Endodermal cell (in vitro differentiated cells): ENCODE data around the gene TACC2. TPM values are rescaled to one million over a fixed set of nuclear protein-coding genes. Genes with fewer than 3 reads are reported as not detected.

ENCODE experiments used
- DNase-seq: peaks from one replicate; pipeline ENCODE4 v3.0.0-alpha.2; 2017
- H3K27ac ChIP-seq: 2 replicates; pipeline ENCODE4 v1.5.1; 2013; ENCODE audit warnings: mild to moderate bottlenecking, low read depth, low read length, moderate library complexity
- H3K27me3 ChIP-seq: 2 replicates; pipeline ENCODE4 v1.6.1; 2013; ENCODE audit warnings: mild to moderate bottlenecking, low read length, moderate library complexity; ENCODE audit not compliant: insufficient read depth, control insufficient read depth, poor library complexity, severe bottlenecking
- H3K36me3 ChIP-seq: 2 replicates; pipeline ENCODE4 v1.7.0; 2013; ENCODE audit warnings: mild to moderate bottlenecking, low read length, moderate library complexity; ENCODE audit not compliant: control insufficient read depth, insufficient read depth
- H3K4me1 ChIP-seq: one replicate; pipeline ENCODE4 v1.7.0; 2013; ENCODE audit warnings: low read length; ENCODE audit not compliant: control insufficient read depth, insufficient read depth
- H3K4me3 ChIP-seq: 2 replicates; pipeline ENCODE4 v1.5.1; 2013; ENCODE audit warnings: mild to moderate bottlenecking, low read length, moderate library complexity
- H3K9ac ChIP-seq: 2 replicates; pipeline ENCODE4 v1.6.1; 2013; ENCODE audit warnings: mild to moderate bottlenecking, low read length, moderate library complexity; ENCODE audit not compliant: poor library complexity, severe bottlenecking; ENCODE audit errors: extremely low read depth
- H3K9me3 ChIP-seq: 2 replicates; pipeline ENCODE4 v1.6.1; 2013; ENCODE audit warnings: mild to moderate bottlenecking, low read length, moderate library complexity; ENCODE audit not compliant: control insufficient read depth
- H3K27ac Mint-ChIP-seq: 2 replicates; pipeline ENCODE4 v1.8.0; 2020; ENCODE audit warnings: mixed read lengths
- H3K27me3 Mint-ChIP-seq: 2 replicates; pipeline ENCODE4 v1.8.0; 2021; ENCODE audit warnings: mild to moderate bottlenecking, mixed read lengths; ENCODE audit not compliant: insufficient read depth
- H3K36me3 Mint-ChIP-seq: 2 replicates; pipeline ENCODE4 v1.8.0; 2020; ENCODE audit warnings: low read depth, mixed read lengths
- H3K4me1 Mint-ChIP-seq: 2 replicates; pipeline ENCODE4 v1.8.0; 2020; ENCODE audit warnings: mixed read lengths
- H3K4me3 Mint-ChIP-seq: 2 replicates; pipeline ENCODE4 v1.8.0; 2020; ENCODE audit warnings: mild to moderate bottlenecking, moderate library complexity, mixed read lengths
- H3K9me3 Mint-ChIP-seq: 2 replicates; pipeline ENCODE4 v1.8.0; 2020; ENCODE audit warnings: mild to moderate bottlenecking, mixed read lengths
- WGBS, 2 experiments: methylation state at CpG; one replicate each; pipeline versions ENCODE4 v1.1.5 to v1.1.7; 2013; ENCODE audit warnings: missing lambda C conversion rate in 2 of 2, mixed read lengths in 1 of 2; ENCODE audit not compliant: insufficient coverage in 1 of 2, insufficient read length in 1 of 2; 5-methylcytosine and 5-hydroxymethylcytosine counted together
- total RNA-seq, 2 donors: library from RNA; stranded (reverse); fragmentation: NEBNext Ultra II Directional in 1 of 2; extraction: Animal tissue kit (Norgen Biotek cat#: 25700) in 1 of 2; gene quantifications; 2 replicates in 1 of 2; 3 replicates in 1 of 2; pipeline ENCODE4 v1.2.1, GENCODE V29; 2021
- TF ChIP-seq, protein P1 (sequence below): fragments of 200-600 bp; sonication (generic); conservative IDR thresholded peaks from 2 replicates; pipeline ENCODE4 v1.5.0; 2021; ENCODE audit warnings: antibody characterized with exemption, mild to moderate bottlenecking

Gene TACC2
- total RNA-seq, 2 donors from 2014 or later = 24.5 to 34.1 TPM

DNA sequence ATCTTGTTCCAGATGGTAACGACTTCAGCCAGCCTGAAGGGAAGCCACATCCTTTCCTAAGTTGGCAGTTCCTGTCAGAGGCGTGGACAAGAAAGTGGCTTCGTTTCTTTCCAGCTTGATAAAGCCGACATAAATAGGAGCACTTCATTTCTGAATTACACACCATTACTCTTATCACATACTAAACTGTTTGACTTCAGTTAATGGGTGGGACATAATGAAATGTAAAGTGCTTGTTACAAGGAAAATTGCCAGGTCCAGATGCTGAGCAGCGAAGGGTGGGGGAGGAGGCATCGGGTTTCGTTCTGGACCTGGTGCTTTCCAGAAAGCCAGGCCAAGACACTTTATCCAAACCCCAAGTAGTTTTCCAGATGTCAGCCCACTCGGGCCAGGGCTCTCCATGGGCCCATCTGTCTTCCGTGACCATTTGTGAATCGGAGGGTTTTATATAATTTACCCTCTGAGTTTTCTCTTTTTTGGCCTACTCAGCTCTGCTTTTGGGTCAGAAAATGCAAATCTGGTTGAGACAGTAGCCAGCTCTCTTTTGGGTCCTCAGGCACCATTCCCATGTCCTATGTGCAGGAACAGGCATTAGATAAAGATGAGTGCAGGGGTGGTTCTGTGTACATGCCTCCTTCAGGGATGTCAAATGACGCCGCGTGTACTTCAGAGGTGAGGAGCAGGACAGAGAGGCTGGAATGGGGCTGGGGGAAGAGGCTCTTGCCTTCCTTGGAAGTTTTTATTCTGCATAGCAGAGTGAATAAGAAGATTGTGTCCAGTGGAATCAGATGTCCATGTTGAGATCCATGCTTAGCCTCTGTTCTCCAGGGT, 90.2 kb downstream of the TACC2 start:
- TF ChIP-seq, protein P1, sequence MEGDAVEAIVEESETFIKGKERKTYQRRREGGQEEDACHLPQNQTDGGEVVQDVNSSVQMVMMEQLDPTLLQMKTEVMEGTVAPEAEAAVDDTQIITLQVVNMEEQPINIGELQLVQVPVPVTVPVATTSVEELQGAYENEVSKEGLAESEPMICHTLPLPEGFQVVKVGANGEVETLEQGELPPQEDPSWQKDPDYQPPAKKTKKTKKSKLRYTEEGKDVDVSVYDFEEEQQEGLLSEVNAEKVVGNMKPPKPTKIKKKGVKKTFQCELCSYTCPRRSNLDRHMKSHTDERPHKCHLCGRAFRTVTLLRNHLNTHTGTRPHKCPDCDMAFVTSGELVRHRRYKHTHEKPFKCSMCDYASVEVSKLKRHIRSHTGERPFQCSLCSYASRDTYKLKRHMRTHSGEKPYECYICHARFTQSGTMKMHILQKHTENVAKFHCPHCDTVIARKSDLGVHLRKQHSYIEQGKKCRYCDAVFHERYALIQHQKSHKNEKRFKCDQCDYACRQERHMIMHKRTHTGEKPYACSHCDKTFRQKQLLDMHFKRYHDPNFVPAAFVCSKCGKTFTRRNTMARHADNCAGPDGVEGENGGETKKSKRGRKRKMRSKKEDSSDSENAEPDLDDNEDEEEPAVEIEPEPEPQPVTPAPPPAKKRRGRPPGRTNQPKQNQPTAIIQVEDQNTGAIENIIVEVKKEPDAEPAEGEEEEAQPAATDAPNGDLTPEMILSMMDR = no peak
- Mint-ChIP-seq H3K27ac (no peak overlapping the region), H3K36me3 (no peaks in the 10 kb centered on the region), H3K4me1 (no peaks in the 10 kb centered on the region), H3K9me3 (no peaks in the 10 kb centered on the region), H3K27me3 (peaks cover 2% of the 10 kb centered on the region), H3K4me3 (no peak overlapping the region)
- no peaks in the 10 kb centered on the region for H3K27me3 ChIP-seq
- no peak overlapping the region for H3K4me3 ChIP-seq
- 90 to 99% methylated on average over 9 to 13 of the region's 13 CpGs for WGBS, 2 experiments
- no peaks in the 10 kb centered on the region for H3K36me3 ChIP-seq
- peak; percentile 20 for DNase-seq
- H3K9ac ChIP-seq = no peak overlapping the region
- H3K27ac ChIP-seq = no peak overlapping the region
- H3K9me3 ChIP-seq = no peaks in the 10 kb centered on the region
- no peaks in the 10 kb centered on the region for H3K4me1 ChIP-seq

DNA sequence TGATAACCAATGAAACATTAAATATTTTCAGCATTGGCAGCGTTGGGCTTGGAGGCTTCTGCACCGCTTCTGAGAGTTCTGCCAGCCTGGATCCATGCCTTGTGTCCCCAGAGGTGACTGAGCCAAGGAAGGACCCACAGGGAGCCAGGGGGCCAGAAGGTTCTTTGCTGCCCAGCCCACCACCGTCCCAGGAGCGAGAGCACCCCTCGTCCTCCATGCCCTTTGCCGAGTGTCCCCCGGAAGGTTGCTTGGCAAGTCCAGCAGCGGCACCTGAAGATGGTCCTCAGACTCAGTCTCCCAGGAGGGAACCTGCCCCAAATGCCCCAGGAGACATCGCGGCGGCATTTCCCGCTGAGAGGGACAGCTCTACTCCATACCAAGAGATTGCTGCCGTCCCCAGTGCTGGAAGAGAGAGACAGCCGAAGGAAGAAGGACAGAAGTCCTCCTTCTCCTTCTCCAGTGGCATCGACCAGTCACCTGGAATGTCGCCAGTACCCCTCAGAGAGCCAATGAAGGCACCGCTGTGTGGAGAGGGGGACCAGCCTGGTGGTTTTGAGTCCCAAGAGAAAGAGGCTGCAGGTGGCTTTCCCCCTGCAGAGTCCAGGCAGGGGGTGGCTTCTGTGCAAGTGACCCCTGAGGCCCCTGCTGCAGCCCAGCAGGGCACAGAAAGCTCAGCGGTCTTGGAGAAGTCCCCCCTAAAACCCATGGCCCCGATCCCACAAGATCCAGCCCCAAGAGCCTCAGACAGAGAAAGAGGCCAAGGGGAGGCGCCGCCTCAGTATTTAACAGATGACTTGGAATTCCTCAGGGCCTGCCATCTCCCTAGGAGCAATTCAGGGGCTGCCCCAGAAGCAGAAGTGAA, 93.9 kb downstream of the TACC2 start:
- Histone ChIP-seq H3K27ac (no peak overlapping the region), H3K4me3 (no peak overlapping the region), H3K4me1 (no peaks in the 10 kb centered on the region), H3K36me3 (no peaks in the 10 kb centered on the region), H3K27me3 (no peaks in the 10 kb centered on the region), H3K9me3 (no peaks in the 10 kb centered on the region), H3K9ac (no peak overlapping the region)
- 94 to 97% methylated on average over 9 to 21 of the region's 21 CpGs for WGBS, 2 experiments
- peaks cover 9% of the 10 kb centered on the region for H3K27me3 Mint-ChIP-seq
- H3K36me3 Mint-ChIP-seq = no peaks in the 10 kb centered on the region
- TF ChIP-seq, protein P1 = no peak
- peak; percentile 33 for DNase-seq
- H3K9me3 Mint-ChIP-seq = no peaks in the 10 kb centered on the region
- H3K4me3 Mint-ChIP-seq = no peak overlapping the region
- no peaks in the 10 kb centered on the region for H3K4me1 Mint-ChIP-seq
- H3K27ac Mint-ChIP-seq = no peak overlapping the region

DNA sequence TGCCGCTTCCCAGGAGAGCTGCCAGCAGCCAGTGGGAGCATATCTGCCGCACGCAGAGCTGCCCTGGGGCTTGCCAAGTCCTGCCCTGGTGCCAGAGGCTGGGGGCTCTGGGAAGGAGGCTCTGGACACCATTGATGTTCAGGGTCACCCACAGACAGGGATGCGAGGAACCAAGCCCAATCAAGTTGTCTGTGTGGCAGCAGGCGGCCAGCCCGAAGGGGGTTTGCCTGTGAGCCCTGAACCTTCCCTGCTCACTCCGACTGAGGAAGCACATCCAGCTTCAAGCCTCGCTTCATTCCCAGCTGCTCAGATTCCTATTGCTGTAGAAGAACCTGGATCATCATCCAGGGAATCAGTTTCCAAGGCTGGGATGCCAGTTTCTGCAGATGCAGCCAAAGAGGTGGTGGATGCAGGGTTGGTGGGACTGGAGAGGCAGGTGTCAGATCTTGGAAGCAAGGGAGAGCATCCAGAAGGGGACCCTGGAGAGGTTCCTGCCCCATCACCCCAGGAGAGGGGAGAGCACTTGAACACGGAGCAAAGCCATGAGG, 94.6 kb downstream of the TACC2 start:
- no peaks in the 10 kb centered on the region for H3K9me3 ChIP-seq
- Mint-ChIP-seq H3K27me3 (peaks cover 9% of the 10 kb centered on the region), H3K4me3 (no peak overlapping the region), H3K36me3 (no peaks in the 10 kb centered on the region), H3K27ac (no peak overlapping the region), H3K4me1 (no peaks in the 10 kb centered on the region), H3K9me3 (no peaks in the 10 kb centered on the region)
- no peaks in the 10 kb centered on the region for H3K36me3 ChIP-seq
- H3K27me3 ChIP-seq = no peaks in the 10 kb centered on the region
- H3K9ac ChIP-seq = no peak overlapping the region
- WGBS, 2 experiments = 93 to 100% methylated on average over 8 to 9 of the region's 9 CpGs
- no peaks in the 10 kb centered on the region for H3K4me1 ChIP-seq
- H3K4me3 ChIP-seq = no peak overlapping the region
- TF ChIP-seq, protein P1 = no peak
- DNase-seq = no peak
- H3K27ac ChIP-seq = no peak overlapping the region
